Measurements from ENCODE around the gene NEB. TPM values are rescaled to one million over a fixed set of nuclear protein-coding genes. Genes with fewer than 3 reads are reported as not detected.

NEB gene
- total and polyA plus RNA-seq, 9 donors, result 673 to 1,381 (median 1,001) TPM

Other genes starting within 250 kb of the NEB start
- 42.6 TPM for gene ARL5A, start 93.9 kb upstream of the NEB start, total RNA-seq
- gene ARL5A, start 93.9 kb upstream of the NEB start, polyA plus RNA-seq (ENCODE audit: insufficient read depth in 1 of 8, insufficient read length in 8 of 8, low replicate concordance in 1 of 8), result 10 to 100 TPM; 16.9 to 29.7 (median 24.6) TPM